K562 (cell line): ENCODE results near the gene ZDHHC14. TPM values are rescaled to one million over a fixed set of nuclear protein-coding genes. Genes with fewer than 3 reads are reported as not detected.

Source experiments
- ARID1B ChIP-seq: fragments of 450-650 bp; IDR thresholded peaks from 2 replicates; pipeline ENCODE4 v1.6.1; 2016; ENCODE audit warnings: antibody characterized with exemption, mild to moderate bottlenecking, inconsistent platforms
- CAMTA2 ChIP-seq: fragments of 250-450 bp; sonication (Bioruptor Pico); conservative IDR thresholded peaks from 2 replicates; pipeline ENCODE4 v1.5.1; 2022
- ETS2 ChIP-seq: IDR thresholded peaks from 2 replicates; pipeline ENCODE4 v1.6.1; 2016; ENCODE audit warnings: borderline replicate concordance, missing genetic modification characterization, mild to moderate bottlenecking, moderate library complexity, missing compliant biosample characterization; ENCODE audit not compliant: poor library complexity, severe bottlenecking
- ETV6 ChIP-seq, 3 experiments: fragments of 150-350 bp in 1 of 3; sonication (generic) in 1 of 3; formaldehyde crosslinking in 1 of 3; IDR thresholded peaks; 2 replicates each; pipeline versions ENCODE4 v1.6.1 to v1.8.0; 2014 to 2022; ENCODE audit warnings: borderline replicate concordance in 2 of 3, low read depth in 2 of 3, antibody characterized with exemption in 1 of 3, low read length in 1 of 3, mild to moderate bottlenecking in 1 of 3, missing genetic modification reagents in 1 of 3
- HNRNPUL1 ChIP-seq: fragments of 200-400 bp; formaldehyde crosslinking; IDR thresholded peaks from 2 replicates; pipeline ENCODE4 v1.6.1; 2017; ENCODE audit warnings: low read length
- PTTG1 ChIP-seq: fragments of 450-650 bp; IDR thresholded peaks from 2 replicates; pipeline ENCODE4 v1.6.1; 2016; ENCODE audit warnings: low read depth, mild to moderate bottlenecking, missing genetic modification characterization, missing compliant biosample characterization
- SMARCA5 ChIP-seq: fragments of 450-650 bp; IDR thresholded peaks from 2 replicates; pipeline ENCODE4 v1.6.1; 2016
- SMARCC2 ChIP-seq: fragments of 450-650 bp; IDR thresholded peaks from 2 replicates; pipeline ENCODE4 v1.6.1; 2017; ENCODE audit warnings: antibody characterized with exemption, moderate library complexity, mild to moderate bottlenecking, low read depth
- TBP ChIP-seq: optimal IDR thresholded peaks from 2 replicates; pipeline ENCODE3; 2011; ENCODE audit warnings: low read depth, low read length, improper control_type of control experiment
- TEAD2 ChIP-seq: fragments of 450-650 bp; IDR thresholded peaks from 2 replicates; pipeline ENCODE4 v1.6.1; 2016; ENCODE audit warnings: missing genetic modification characterization, control low read depth, missing compliant biosample characterization
- ZBTB7A ChIP-seq: IDR thresholded peaks from 2 replicates; pipeline ENCODE4 v1.6.1; 2011; ENCODE audit warnings: low read depth, mild to moderate bottlenecking, low read length, moderate library complexity, borderline replicate concordance; ENCODE audit not compliant: control insufficient read depth
- ZFP36 ChIP-seq: fragments of 150-350 bp; IDR thresholded peaks from 2 replicates; pipeline ENCODE4 v1.6.1; 2018; ENCODE audit warnings: low read length, low read depth; ENCODE audit not compliant: partially characterized antibody
- ZNF197 ChIP-seq: fragments of 200-800 bp; sonication (Bioruptor generic); IDR thresholded peaks from 2 replicates; pipeline ENCODE4 v1.6.1; 2016; ENCODE audit warnings: low read depth, missing genetic modification characterization, missing compliant biosample characterization
- ZNF23 ChIP-seq: fragments of 250-450 bp; sonication (Bioruptor Pico); IDR thresholded peaks from 2 replicates; pipeline ENCODE4 v1.4.0; 2020; ENCODE audit warnings: mild to moderate bottlenecking
- ZZZ3 ChIP-seq: fragments of 450-650 bp; IDR thresholded peaks from 2 replicates; pipeline ENCODE4 v1.6.1; 2016; ENCODE audit warnings: antibody characterized with exemption, mild to moderate bottlenecking, moderate library complexity
- polyA plus RNA-seq, 8 experiments: library from polyadenylated mRNA; depleted of rRNA in 4 of 8; stranded (reverse) in 5 of 8; unstranded in 3 of 8; fragments of >200 nt; fragmentation: Nextera tagmentation in 2 of 8; fragmentation: Illumina TruSeq in 1 of 8; extraction: Ambion mirVana in 2 of 8; extraction: Trizol in 1 of 8; gene quantifications; 2 replicates each; pipeline versions ENCODE4 v1.2.1 to v1.2.3, GENCODE V29; 2011 to 2014; ENCODE audit warnings: inconsistent platforms in 1 of 8, missing spikeins in 1 of 8
- total RNA-seq, 7 experiments: library from RNA; depleted of rRNA in 6 of 7; stranded (reverse); fragments of >200 nt in 6 of 7; fragmentation: Illumina TruSeq in 2 of 7; extraction: Trizol in 2 of 7; gene quantifications; 2 replicates each; pipeline versions ENCODE4 v1.2.1 to v1.2.3, GENCODE V29; 2011 to 2021; ENCODE audit warnings: low replicate concordance in 1 of 7
- TF ChIP-seq, protein P1 (sequence below): fragments of 250-450 bp; sonication (Bioruptor Pico); IDR thresholded peaks from 2 replicates; pipeline ENCODE4 v1.8.0; 2022; ENCODE audit warnings: moderate library complexity, mild to moderate bottlenecking, inconsistent platforms
- TF ChIP-seq, protein P2 (sequence below): IDR thresholded peaks from 2 replicates; pipeline ENCODE4 v1.6.1; 2016; ENCODE audit warnings: missing genetic modification characterization, missing compliant biosample characterization
- TF ChIP-seq, protein P3 (sequence below): fragments of 250-450 bp; sonication (Bioruptor Pico); IDR thresholded peaks from 2 replicates; pipeline ENCODE4 v1.4.0; 2020; ENCODE audit warnings: mild to moderate bottlenecking, moderate library complexity, borderline replicate concordance
- TF ChIP-seq, protein P4 (sequence below): fragments of 450-650 bp; IDR thresholded peaks from one replicate; pipeline ENCODE4 v1.6.1; 2018; ENCODE audit warnings: mild to moderate bottlenecking, moderate library complexity; ENCODE audit not compliant: partially characterized antibody

Gene ZDHHC14
- total and polyA plus RNA-seq, 9 of the 15 experiments (the other 6 are each of a cell fraction or from before 2014, with no cell fraction given): 0.92 to 23.1 (median 13.8) TPM

DNA sequence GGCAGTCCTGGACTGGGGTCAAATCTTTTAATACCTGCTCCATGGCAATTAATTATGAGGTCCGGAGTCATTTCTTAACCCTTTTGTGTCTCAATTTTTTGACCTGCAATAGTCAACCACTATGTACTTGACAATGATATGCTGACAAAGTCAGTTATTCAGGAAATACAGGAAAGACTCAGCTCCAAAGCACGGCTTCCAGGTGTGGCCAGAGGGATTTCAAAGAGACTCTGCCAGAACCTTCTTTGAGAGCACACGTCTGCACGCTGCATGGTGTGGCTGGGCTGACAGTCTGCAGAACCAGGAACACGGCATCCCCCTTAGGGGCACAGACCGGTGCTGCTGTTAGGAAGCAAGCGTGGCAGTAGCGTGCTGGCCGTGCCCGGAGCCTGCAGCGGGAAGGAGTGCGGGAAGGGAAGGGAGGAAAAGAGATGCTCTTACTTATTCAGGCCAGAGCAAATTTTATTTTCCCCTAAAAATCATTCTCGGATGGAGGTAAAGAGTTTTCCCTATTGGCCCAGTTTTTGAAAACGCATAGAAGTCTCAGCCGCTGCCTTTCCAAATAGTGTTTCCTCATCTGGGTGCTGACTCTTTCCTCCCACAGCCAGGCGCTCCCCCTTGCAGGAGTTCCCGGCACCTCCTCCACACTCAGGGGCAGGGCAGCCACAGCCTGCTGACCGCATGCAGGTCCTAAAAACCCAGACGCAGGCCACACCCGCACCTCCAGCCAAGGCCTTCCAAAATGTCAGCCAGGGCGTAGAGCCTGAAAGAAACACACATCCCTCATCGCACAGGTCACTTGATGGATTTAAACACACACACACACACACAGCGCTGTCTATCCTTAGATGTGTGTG lies 254.6 kb downstream of the ZDHHC14 start (continued):
- TF ChIP-seq ZNF23 (CRISPR knock-in tag): no peak
- no peak for TF ChIP-seq HNRNPUL1
- no peak for TF ChIP-seq CAMTA2 (CRISPR knock-in tag)
- TF ChIP-seq, protein P1, sequence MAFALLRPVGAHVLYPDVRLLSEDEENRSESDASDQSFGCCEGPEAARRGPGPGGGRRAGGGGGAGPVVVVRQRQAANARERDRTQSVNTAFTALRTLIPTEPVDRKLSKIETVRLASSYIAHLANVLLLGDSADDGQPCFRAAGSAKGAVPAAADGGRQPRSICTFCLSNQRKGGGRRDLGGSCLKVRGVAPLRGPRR (CRISPR knock-in tag): no peak
- TF ChIP-seq TBP: no peak
- TF ChIP-seq SMARCA5: no peak
- TF ChIP-seq ETV6 (IDR thresholded peaks at IDR 0.05; ENCODE audit: borderline replicate concordance in 1 of 2, low read depth in 2 of 2, low read length in 1 of 2): no peak
- TF ChIP-seq ETV6 (CRISPR knock-in tag; IDR thresholded peaks at IDR 0.05; ENCODE audit: borderline replicate concordance): no peak
- TF ChIP-seq ZBTB7A: no peak
- no peak for TF ChIP-seq ZZZ3
- peak; percentile 10 for TF ChIP-seq ZFP36
- TF ChIP-seq, protein P2, sequence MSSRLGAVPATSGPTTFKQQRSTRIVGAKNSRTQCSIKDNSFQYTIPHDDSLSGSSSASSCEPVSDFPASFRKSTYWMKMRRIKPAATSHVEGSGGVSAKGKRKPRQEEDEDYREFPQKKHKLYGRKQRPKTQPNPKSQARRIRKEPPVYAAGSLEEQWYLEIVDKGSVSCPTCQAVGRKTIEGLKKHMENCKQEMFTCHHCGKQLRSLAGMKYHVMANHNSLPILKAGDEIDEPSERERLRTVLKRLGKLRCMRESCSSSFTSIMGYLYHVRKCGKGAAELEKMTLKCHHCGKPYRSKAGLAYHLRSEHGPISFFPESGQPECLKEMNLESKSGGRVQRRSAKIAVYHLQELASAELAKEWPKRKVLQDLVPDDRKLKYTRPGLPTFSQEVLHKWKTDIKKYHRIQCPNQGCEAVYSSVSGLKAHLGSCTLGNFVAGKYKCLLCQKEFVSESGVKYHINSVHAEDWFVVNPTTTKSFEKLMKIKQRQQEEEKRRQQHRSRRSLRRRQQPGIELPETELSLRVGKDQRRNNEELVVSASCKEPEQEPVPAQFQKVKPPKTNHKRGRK: no peak
- TF ChIP-seq ARID1B: peak; percentile 55; the same call in 1 of the 2 replicates
- no peak for TF ChIP-seq TEAD2
- TF ChIP-seq ZNF197 (CRISPR knock-in tag): no peak
- TF ChIP-seq PTTG1 (tag): no peak
- TF ChIP-seq SMARCC2: no peak
- TF ChIP-seq, protein P3, sequence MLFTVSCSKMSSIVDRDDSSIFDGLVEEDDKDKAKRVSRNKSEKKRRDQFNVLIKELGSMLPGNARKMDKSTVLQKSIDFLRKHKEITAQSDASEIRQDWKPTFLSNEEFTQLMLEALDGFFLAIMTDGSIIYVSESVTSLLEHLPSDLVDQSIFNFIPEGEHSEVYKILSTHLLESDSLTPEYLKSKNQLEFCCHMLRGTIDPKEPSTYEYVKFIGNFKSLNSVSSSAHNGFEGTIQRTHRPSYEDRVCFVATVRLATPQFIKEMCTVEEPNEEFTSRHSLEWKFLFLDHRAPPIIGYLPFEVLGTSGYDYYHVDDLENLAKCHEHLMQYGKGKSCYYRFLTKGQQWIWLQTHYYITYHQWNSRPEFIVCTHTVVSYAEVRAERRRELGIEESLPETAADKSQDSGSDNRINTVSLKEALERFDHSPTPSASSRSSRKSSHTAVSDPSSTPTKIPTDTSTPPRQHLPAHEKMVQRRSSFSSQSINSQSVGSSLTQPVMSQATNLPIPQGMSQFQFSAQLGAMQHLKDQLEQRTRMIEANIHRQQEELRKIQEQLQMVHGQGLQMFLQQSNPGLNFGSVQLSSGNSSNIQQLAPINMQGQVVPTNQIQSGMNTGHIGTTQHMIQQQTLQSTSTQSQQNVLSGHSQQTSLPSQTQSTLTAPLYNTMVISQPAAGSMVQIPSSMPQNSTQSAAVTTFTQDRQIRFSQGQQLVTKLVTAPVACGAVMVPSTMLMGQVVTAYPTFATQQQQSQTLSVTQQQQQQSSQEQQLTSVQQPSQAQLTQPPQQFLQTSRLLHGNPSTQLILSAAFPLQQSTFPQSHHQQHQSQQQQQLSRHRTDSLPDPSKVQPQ: no peak
- TF ChIP-seq, protein P4, sequence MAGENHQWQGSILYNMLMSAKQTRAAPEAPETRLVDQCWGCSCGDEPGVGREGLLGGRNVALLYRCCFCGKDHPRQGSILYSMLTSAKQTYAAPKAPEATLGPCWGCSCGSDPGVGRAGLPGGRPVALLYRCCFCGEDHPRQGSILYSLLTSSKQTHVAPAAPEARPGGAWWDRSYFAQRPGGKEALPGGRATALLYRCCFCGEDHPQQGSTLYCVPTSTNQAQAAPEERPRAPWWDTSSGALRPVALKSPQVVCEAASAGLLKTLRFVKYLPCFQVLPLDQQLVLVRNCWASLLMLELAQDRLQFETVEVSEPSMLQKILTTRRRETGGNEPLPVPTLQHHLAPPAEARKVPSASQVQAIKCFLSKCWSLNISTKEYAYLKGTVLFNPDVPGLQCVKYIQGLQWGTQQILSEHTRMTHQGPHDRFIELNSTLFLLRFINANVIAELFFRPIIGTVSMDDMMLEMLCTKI: no peak
- no peak for TF ChIP-seq ETS2
